D341Med (cell line): Measurements from ENCODE around the gene TMEM175.

ENCODE experiments used
- DNase-seq: peaks from one replicate; pipeline ENCODE4 v3.0.0; 2012; ENCODE audit warnings: low spot score

TMEM175 gene

DNA sequence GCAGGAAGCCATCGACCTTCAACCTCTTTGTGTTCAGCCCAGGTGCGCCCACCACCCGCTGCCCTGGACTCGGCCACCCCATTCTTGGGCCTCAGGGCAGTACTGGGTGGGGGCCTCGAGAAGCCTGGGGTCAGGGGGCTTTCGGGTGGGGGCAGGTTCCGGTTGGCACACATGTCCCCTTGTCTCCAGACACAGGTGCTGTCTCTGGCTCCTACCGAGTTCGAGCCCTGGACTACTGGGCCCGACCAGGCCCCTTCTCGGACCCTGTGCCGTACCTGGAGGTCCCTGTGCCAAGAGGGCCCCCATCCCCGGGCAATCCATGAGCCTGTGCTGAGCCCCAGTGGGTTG is 71.8 kb downstream of the TMEM175 start:
- DNase-seq: no peak

DNA sequence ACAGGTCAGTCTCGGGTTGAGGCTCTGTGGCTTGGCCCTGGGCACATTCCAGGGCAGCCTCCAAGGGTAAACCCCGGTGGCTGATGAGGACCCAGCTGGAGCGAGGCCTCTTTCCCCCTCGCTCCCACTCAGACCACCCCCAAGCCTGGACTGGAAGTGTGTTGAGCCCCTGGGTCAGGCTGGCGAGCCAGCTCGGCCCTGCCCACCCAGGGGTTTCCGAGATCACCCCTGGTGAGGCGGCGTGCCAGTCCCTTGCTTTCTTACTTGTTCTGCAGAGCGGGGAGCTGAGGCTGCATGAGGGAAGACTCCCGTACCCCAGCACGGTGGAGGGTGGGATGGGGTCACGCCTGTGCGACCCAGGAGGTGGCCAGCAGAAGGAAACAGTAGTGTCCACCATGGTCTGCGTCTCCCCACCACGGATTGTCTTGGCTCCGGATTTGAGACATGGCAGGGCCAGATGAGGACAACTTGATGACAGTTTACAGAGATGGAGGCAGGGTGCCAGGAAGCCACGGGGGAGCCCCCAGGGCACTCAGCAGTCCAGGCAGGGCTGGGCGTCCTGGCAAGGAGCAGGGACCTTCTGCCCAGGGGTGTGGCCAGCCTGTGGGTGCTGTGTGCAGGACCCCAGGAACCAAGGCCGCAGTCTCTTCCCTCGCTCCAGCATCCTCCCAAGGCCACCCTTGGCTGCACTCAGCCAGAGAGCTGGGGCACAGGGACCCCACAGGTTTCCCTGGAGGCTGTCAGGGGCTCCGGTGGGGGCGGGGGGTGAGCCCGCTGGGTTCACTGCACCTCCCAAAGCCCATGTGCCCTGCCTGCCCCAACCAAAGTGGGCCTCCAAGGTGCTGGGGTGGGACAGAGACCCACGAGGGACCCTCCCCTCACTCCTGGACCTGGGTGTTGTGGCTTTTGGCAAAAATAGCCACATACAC is 72.6 kb downstream of the TMEM175 start:
- no peak for DNase-seq

DNA sequence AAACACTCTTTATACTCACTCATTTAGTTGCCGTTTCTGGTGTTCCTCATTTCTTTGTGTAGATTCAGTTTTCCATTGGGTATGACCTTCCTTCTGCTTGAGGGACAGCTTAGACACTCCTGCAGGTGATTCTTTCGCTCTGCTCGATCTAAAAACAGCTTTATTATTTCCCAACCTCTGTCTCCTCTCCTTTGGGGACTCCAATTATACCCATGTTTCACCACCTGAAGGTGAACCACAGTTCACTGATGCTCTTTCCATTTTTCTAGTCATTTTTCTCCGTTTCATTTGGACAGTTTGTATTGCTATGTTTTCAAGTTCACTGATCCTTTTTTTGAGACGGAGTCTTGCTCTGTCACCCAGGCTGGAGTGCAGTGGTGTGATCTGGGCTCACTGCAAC is 74.6 kb downstream of the TMEM175 start:
- no peak for DNase-seq
